Smooth muscle cell (in vitro differentiated cells): ENCODE data around the gene FCGR2B. TPM values are rescaled to one million over a fixed set of nuclear protein-coding genes. Genes with fewer than 3 reads are reported as not detected.

ENCODE experiments used
- DNase-seq: peaks from one replicate; lab custom pipeline; 2025; ENCODE audit not compliant: unreplicated experiment; lab: John Stamatoyannopoulos, UW
- H2AFZ ChIP-seq: fragments of 200-600 bp; sonication (generic); 2 replicates; pipeline ENCODE4 v1.6.0; 2016; ENCODE audit warnings: antibody characterized with exemption, low read depth, mild to moderate bottlenecking
- H3F3A ChIP-seq: fragments of 200-600 bp; sonication (generic); 2 replicates; pipeline ENCODE4 v1.6.0; 2017; ENCODE audit warnings: antibody characterized with exemption, low read depth
- H3K27ac ChIP-seq: fragments of 200-600 bp; sonication (generic); 2 replicates; pipeline ENCODE4 v1.5.1; 2016; ENCODE audit warnings: low read depth, mild to moderate bottlenecking
- H3K27me3 ChIP-seq: fragments of 200-600 bp; sonication (generic); 2 replicates; pipeline ENCODE4 v1.6.1; 2016; ENCODE audit warnings: low read depth, mild to moderate bottlenecking
- H3K36me3 ChIP-seq: fragments of 200-600 bp; sonication (generic); 2 replicates; pipeline ENCODE4 v1.5.1; 2016; ENCODE audit warnings: low read depth
- H3K4me1 ChIP-seq: fragments of 200-600 bp; sonication (generic); 2 replicates; pipeline ENCODE4 v1.5.1; 2016; ENCODE audit warnings: low read depth
- H3K4me2 ChIP-seq: fragments of 200-600 bp; sonication (generic); 2 replicates; pipeline ENCODE4 v1.6.0; 2016; ENCODE audit warnings: mild to moderate bottlenecking
- H3K4me3 ChIP-seq: fragments of 200-600 bp; sonication (generic); 2 replicates; pipeline ENCODE4 v1.5.1; 2016; ENCODE audit warnings: mild to moderate bottlenecking
- H3K79me2 ChIP-seq: fragments of 200-600 bp; sonication (generic); 2 replicates; pipeline ENCODE4 v1.6.0; 2016; ENCODE audit warnings: low read depth, mild to moderate bottlenecking
- H3K9ac ChIP-seq: fragments of 200-600 bp; sonication (generic); 2 replicates; pipeline ENCODE4 v1.6.0; 2016; ENCODE audit warnings: low read depth
- H3K9me3 ChIP-seq: fragments of 200-600 bp; sonication (generic); replicated peaks from 2 replicates; pipeline ENCODE4 v1.5.1; 2016; ENCODE audit warnings: low read depth
- H4K20me1 ChIP-seq: fragments of 200-600 bp; sonication (generic); 2 replicates; pipeline ENCODE4 v1.6.0; 2016; ENCODE audit warnings: low read depth
- CTCF ChIP-seq: fragments of 200-600 bp; sonication (generic); IDR thresholded peaks from 2 replicates; pipeline ENCODE4 v1.5.1; 2017; ENCODE audit warnings: borderline replicate concordance, mild to moderate bottlenecking, antibody characterized with exemption; ENCODE audit not compliant: insufficient read depth, poor library complexity, severe bottlenecking
- WGBS: methylation state at CpG from one replicate; pipeline ENCODE4 v1.1.7; 2016; ENCODE audit warnings: low lambda C conversion rate; 5-methylcytosine and 5-hydroxymethylcytosine counted together
- polyA plus RNA-seq: library from polyadenylated mRNA; unstranded; fragments of >200 nt; fragmentation: Nextera tagmentation; extraction: Ambion mirVana; gene quantifications from 2 replicates; pipeline ENCODE4 v1.2.1, GENCODE V29; 2016
- total RNA-seq: library from RNA; depleted of rRNA; stranded (reverse); fragments of >200 nt; gene quantifications from 2 replicates; pipeline ENCODE4 v1.2.3, GENCODE V29; 2014

Gene FCGR2B
- total and polyA plus RNA-seq, 2 experiments from 2014 or later, result not detected

- Histone ChIP-seq H3F3A (no peaks in the 10 kb centered on the region), H4K20me1 (no peaks in the 10 kb centered on the region), H3K36me3 (no peaks in the 10 kb centered on the region), H3K9me3 (no peaks in the 10 kb centered on the region), H3K9ac (no peak overlapping the region), H3K27ac (no peak overlapping the region), H3K27me3 (no peaks in the 10 kb centered on the region), H3K79me2 (no peaks in the 10 kb centered on the region), H3K4me3 (no peak overlapping the region), H3K4me2 (no peak overlapping the region), H2AFZ (no peak overlapping the region), H3K4me1 (no peaks in the 10 kb centered on the region)
- TF ChIP-seq CTCF, result no peak
- WGBS, result 100% methylated on average over 1 of the region's 1 CpG
- no peak for DNase-seq
These were observed 56.3 kb downstream of the FCGR2B start for GRCh38 chr1:161719325-161719611.

- no peak for TF ChIP-seq CTCF
- Histone ChIP-seq H3K9ac (no peak overlapping the region), H3K27ac (no peak overlapping the region), H2AFZ (no peak overlapping the region), H3K4me1 (no peaks in the 10 kb centered on the region), H3K9me3 (no peaks in the 10 kb centered on the region), H3K36me3 (no peaks in the 10 kb centered on the region), H3K27me3 (no peaks in the 10 kb centered on the region), H3F3A (no peaks in the 10 kb centered on the region), H3K4me2 (no peak overlapping the region), H4K20me1 (no peaks in the 10 kb centered on the region), H3K4me3 (no peak overlapping the region), H3K79me2 (no peaks in the 10 kb centered on the region)
- WGBS, result 80% methylated on average over 1 of the region's 1 CpG
- no peak for DNase-seq
These were observed 57.5 kb downstream of the FCGR2B start for GRCh38 chr1:161720422-161720821.

- Histone ChIP-seq H3K27ac (no peak within 1 kb of the TSS), H3K4me3 (no peak within 1 kb of the TSS)
These were observed 58.2 kb downstream of the FCGR2B start, which contains the start of gene FCRLB for GRCh38 chr1:161720956-161721737. TSS of gene FCRLB (plus strand) at chr1:161721544. CDS start at chr1:161722673, 1,129 bp downstream.

More at GRCh38 chr1:161720956-161721737, 58.2 kb downstream of the FCGR2B start, which contains the start of gene FCRLB:
- H3K9me3 ChIP-seq, result no peaks in the 10 kb centered on the region
- DNase-seq, result no peak
- H3K4me2 ChIP-seq, result peak within 1 kb of the TSS; percentile 29
- no peak within 1 kb of the TSS for H3K9ac ChIP-seq
- H3K27me3 ChIP-seq, result no peaks in the 10 kb centered on the region
- 60% methylated on average over 4 of the region's 4 CpGs for WGBS
- no peaks in the 10 kb centered on the region for H3K36me3 ChIP-seq
- no peak within 1 kb of the TSS for H2AFZ ChIP-seq
- no peaks in the 10 kb centered on the region for H4K20me1 ChIP-seq
- H3F3A ChIP-seq, result no peaks in the 10 kb centered on the region
- H3K79me2 ChIP-seq, result no peaks in the 10 kb centered on the region
- no peaks in the 10 kb centered on the region for H3K4me1 ChIP-seq
- TF ChIP-seq CTCF, result no peak
